ENCODE results near the gene CELSR2.

DNA sequence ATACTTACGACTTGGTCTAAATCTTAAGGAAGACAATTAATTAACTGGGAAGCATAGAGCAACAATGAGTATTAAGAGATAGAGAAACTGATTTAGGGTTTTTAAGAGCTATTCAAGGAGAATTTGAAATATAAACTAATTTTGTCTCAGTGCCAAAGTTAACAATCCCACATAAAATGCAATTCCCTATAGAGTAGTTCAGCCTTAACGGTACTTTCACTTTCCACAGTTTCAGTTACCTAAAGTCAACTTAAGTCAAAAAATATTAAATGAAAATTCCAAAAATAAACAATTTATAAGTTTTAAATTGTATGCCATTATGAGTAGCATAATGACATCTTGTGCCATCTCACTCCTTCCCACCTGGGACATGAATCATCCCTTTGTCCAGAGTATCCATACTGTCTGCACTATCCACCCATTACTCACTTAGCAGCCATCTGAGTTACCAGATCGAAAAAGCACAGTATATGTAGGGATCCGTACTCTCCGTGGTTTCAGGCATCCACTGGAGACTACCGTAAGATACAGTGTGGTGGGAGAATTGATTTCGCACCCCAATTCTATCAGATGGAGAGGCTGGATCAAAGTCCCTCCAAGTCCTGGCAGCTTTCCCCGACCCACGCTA, 40.4 kb upstream of the CELSR2 start:
- TF ChIP-seq POLR2A (IDR thresholded peaks at IDR 0.05; ENCODE audit: borderline replicate concordance, extremely low read depth, insufficient read depth, insufficient read length), result no peak
- TF ChIP-seq EZH2phosphoT487 (IDR thresholded peaks at IDR 0.05; ENCODE audit: borderline replicate concordance), result no peak
- no peak for TF ChIP-seq SRF (IDR thresholded peaks at IDR 0.05; ENCODE audit: low read depth)
- no peak for TF ChIP-seq EZH2 (IDR thresholded peaks at IDR 0.05)
- no peak for TF ChIP-seq MAX (IDR thresholded peaks at IDR 0.05)
- no peak for TF ChIP-seq CEBPB (IDR thresholded peaks at IDR 0.05; ENCODE audit: low read depth)
- TF ChIP-seq, protein P1, sequence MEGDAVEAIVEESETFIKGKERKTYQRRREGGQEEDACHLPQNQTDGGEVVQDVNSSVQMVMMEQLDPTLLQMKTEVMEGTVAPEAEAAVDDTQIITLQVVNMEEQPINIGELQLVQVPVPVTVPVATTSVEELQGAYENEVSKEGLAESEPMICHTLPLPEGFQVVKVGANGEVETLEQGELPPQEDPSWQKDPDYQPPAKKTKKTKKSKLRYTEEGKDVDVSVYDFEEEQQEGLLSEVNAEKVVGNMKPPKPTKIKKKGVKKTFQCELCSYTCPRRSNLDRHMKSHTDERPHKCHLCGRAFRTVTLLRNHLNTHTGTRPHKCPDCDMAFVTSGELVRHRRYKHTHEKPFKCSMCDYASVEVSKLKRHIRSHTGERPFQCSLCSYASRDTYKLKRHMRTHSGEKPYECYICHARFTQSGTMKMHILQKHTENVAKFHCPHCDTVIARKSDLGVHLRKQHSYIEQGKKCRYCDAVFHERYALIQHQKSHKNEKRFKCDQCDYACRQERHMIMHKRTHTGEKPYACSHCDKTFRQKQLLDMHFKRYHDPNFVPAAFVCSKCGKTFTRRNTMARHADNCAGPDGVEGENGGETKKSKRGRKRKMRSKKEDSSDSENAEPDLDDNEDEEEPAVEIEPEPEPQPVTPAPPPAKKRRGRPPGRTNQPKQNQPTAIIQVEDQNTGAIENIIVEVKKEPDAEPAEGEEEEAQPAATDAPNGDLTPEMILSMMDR (IDR thresholded peaks at IDR 0.05 in 2 of 3, conservative IDR thresholded peaks at IDR 0.05 in 1 of 3; ENCODE audit: borderline replicate concordance in 1 of 3, insufficient read depth in 1 of 3, low read depth in 2 of 3, low read length in 2 of 3), result no peak
- no peak for TF ChIP-seq YY1 (IDR thresholded peaks at IDR 0.05; ENCODE audit: extremely low read depth, insufficient replicate concordance, low read depth, low read length)
